Activated B cell treated with CpG ODN at 0.5 μM for 24 hours (primary cell): ENCODE measurements around the gene ADD2. TPM values are rescaled to one million over a fixed set of nuclear protein-coding genes. Genes with fewer than 3 reads are reported as not detected.

Experiments used
- ATAC-seq: fragments of 200-7000 bp; cut with Tn5 transposase; one replicate; pipeline ENCODE4 v1.10.0; 2021; ENCODE audit warnings: low read depth, mild to moderate bottlenecking, moderate library complexity
- CTCF ChIA-PET: fragments of 350-600 bp; sonication (Branson Sonifier 250); formaldehyde crosslinking; loops from one replicate; lab custom pipeline; 2021; ENCODE audit warnings: antibody characterized with exemption; lab: Charles Lee
- POLR2A ChIA-PET: fragments of 350-600 bp; sonication (Branson Sonifier 250); formaldehyde crosslinking; loops from one replicate; lab custom pipeline; 2021; ENCODE audit warnings: antibody characterized with exemption; lab: Charles Lee
- DNase-seq: peaks from one replicate; pipeline ENCODE4 v3.0.0; 2022
- H3K27ac Mint-ChIP-seq: one replicate; pipeline ENCODE4 v1.8.0; 2020; ENCODE audit warnings: mixed read lengths
- H3K27me3 Mint-ChIP-seq: one replicate; pipeline ENCODE4 v1.8.0; 2021; ENCODE audit warnings: mixed read lengths
- H3K36me3 Mint-ChIP-seq: one replicate; pipeline ENCODE4 v1.8.0; 2021; ENCODE audit warnings: low read depth, mixed read lengths
- H3K4me1 Mint-ChIP-seq: one replicate; pipeline ENCODE4 v1.8.0; 2021; ENCODE audit warnings: mixed read lengths
- H3K4me3 Mint-ChIP-seq: one replicate; pipeline ENCODE4 v1.8.0; 2020; ENCODE audit warnings: mild to moderate bottlenecking, mixed read lengths
- H3K9me3 Mint-ChIP-seq: one replicate; pipeline ENCODE4 v1.8.0; 2020; ENCODE audit warnings: mixed read lengths
- intact Hi-C: fragments of 100-400 bp; cut with micrococcal nuclease; formaldehyde crosslinking; loops from one replicate; pipeline ENCODE4 v1.15.1; 2024
- total RNA-seq: library from RNA; stranded (reverse); gene quantifications from 2 replicates; pipeline ENCODE4 v1.2.3, GENCODE V29; 2022
- TF ChIP-seq, protein P1 (sequence below): fragments of 200-600 bp; IDR thresholded peaks from one replicate; pipeline ENCODE4 v1.8.0; 2022; ENCODE audit warnings: antibody characterized with exemption, mild to moderate bottlenecking

The ADD2 gene
- total RNA-seq, 1 donor from 2014 or later: 12.5 TPM

- ChIA-PET POLR2A (no interaction called here), CTCF (no interaction called here)
- H3K36me3 Mint-ChIP-seq: no peaks in the 10 kb centered on the region
- ATAC-seq: no peak
- H3K4me1 Mint-ChIP-seq: no peaks in the 10 kb centered on the region
- no peak overlapping the region for H3K27ac Mint-ChIP-seq
- TF ChIP-seq, protein P1, sequence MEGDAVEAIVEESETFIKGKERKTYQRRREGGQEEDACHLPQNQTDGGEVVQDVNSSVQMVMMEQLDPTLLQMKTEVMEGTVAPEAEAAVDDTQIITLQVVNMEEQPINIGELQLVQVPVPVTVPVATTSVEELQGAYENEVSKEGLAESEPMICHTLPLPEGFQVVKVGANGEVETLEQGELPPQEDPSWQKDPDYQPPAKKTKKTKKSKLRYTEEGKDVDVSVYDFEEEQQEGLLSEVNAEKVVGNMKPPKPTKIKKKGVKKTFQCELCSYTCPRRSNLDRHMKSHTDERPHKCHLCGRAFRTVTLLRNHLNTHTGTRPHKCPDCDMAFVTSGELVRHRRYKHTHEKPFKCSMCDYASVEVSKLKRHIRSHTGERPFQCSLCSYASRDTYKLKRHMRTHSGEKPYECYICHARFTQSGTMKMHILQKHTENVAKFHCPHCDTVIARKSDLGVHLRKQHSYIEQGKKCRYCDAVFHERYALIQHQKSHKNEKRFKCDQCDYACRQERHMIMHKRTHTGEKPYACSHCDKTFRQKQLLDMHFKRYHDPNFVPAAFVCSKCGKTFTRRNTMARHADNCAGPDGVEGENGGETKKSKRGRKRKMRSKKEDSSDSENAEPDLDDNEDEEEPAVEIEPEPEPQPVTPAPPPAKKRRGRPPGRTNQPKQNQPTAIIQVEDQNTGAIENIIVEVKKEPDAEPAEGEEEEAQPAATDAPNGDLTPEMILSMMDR: no peak
- no peaks in the 10 kb centered on the region for H3K27me3 Mint-ChIP-seq
- intact Hi-C loops: no loop called here
- H3K9me3 Mint-ChIP-seq: no peaks in the 10 kb centered on the region
- no peak for DNase-seq
- H3K4me3 Mint-ChIP-seq: no peak overlapping the region
Measured at GRCh38 chr2:70718736-70719135, 49.3 kb downstream of the ADD2 start.

- POLR2A ChIA-PET: no interaction called here
Measured at GRCh38 chr2:70718241-70718640, 49.8 kb downstream of the ADD2 start.

DNA sequence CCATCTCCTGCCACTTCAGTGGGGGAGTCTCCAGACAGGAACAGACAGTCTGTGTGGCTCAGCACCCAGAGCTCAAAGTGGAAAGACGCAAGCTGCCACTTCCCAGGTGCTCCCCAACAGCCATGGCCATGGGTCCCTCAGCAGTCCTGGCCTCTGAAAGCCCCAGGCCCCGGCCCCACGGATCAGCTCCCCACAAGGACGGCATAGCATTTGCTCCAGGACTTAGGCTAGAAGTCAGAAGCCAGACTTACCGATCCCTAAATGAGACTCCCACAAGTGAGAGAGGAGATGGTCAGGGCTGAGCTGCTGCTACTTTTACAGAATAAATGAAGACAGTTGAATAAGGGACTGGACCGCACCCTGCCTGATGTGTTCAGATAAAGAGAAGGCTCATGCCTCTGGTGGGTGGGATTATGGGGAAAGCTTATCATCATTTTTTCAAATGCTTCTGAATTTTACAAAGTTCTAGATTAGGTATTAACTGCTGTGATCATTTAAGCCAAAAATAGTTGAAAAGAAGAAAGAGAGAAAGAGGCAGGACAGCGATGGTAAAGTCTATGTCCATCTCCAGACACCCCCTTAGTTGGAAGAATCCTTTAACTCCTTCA, 50.5 kb downstream of the ADD2 start:
- CTCF ChIA-PET: no interaction called here
- intact Hi-C loops: no loop called here
- Mint-ChIP-seq H3K36me3 (peaks cover 1% of the 10 kb centered on the region), H3K4me1 (no peaks in the 10 kb centered on the region), H3K4me3 (no peak overlapping the region), H3K27me3 (no peaks in the 10 kb centered on the region), H3K9me3 (no peaks in the 10 kb centered on the region), H3K27ac (no peak overlapping the region)
- DNase-seq (no peak), ATAC-seq (no peak)
- POLR2A ChIA-PET: no interaction called here
- TF ChIP-seq, protein P1: no peak

More at GRCh38 chr2:70718241-70718640, 49.8 kb downstream of the ADD2 start:
- DNase-seq (no peak), ATAC-seq (no peak)
- H3K27ac Mint-ChIP-seq: no peak overlapping the region
- no peaks in the 10 kb centered on the region for H3K36me3 Mint-ChIP-seq
- H3K4me3 Mint-ChIP-seq: no peak overlapping the region
- CTCF ChIA-PET: no interaction called here
- TF ChIP-seq, protein P1: no peak
- H3K9me3 Mint-ChIP-seq: no peaks in the 10 kb centered on the region
- no peaks in the 10 kb centered on the region for H3K4me1 Mint-ChIP-seq
- H3K27me3 Mint-ChIP-seq: no peaks in the 10 kb centered on the region
- intact Hi-C loops: no loop called here

DNA sequence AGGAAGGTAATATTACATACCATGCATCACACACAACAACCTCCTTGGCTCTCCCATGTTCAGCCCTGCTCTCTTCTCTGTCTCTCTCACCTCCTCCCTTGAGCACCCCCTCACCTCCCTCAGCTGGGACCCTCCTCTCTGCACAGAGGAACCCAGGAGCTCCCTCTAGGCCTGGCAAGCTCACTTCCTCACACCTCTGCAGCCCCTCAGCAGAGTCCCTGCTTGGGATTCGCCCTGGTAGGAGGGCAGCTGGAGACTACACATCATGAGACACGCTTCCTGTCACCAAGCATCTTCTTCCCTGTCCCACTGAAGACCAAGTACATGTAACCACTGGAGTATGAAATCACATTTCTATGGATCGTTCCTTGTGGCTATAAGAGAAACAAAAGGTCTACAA, 51.0 kb downstream of the ADD2 start:
- Mint-ChIP-seq H3K4me3 (no peak overlapping the region), H3K27me3 (no peaks in the 10 kb centered on the region), H3K4me1 (no peaks in the 10 kb centered on the region), H3K36me3 (peaks cover 4% of the 10 kb centered on the region), H3K9me3 (no peaks in the 10 kb centered on the region), H3K27ac (no peak overlapping the region)
- CTCF ChIA-PET: no interaction called here
- DNase-seq: no peak
- POLR2A ChIA-PET: no interaction called here
- no peak for ATAC-seq
- TF ChIP-seq, protein P1: no peak
- intact Hi-C loops: no loop called here

- Mint-ChIP-seq H3K36me3 (peaks cover 9% of the 10 kb centered on the region), H3K4me1 (no peaks in the 10 kb centered on the region), H3K9me3 (no peaks in the 10 kb centered on the region), H3K27me3 (no peaks in the 10 kb centered on the region), H3K27ac (no peak overlapping the region), H3K4me3 (no peak overlapping the region)
- TF ChIP-seq, protein P1: no peak
- no peak for ATAC-seq
- intact Hi-C loops: no loop called here
- no peak for DNase-seq
- POLR2A ChIA-PET: no interaction called here
- CTCF ChIA-PET: no interaction called here
Measured at GRCh38 chr2:70716131-70716743, 51.8 kb downstream of the ADD2 start.
